Liver (tissue), 9 donors: ENCODE results near the gene MRTFB. TPM values are rescaled to one million over a fixed set of nuclear protein-coding genes. Genes with fewer than 3 reads are reported as not detected.

Experiments
- DNase-seq: peaks from one replicate; pipeline ENCODE4 v3.0.0-alpha.2; 2017; ENCODE audit warnings: low spot score
- H3K27ac ChIP-seq, 2 donors: one replicate each; pipeline ENCODE4 v1.7.0; 2013; ENCODE audit warnings: inconsistent platforms in 2 of 2, low read length in 2 of 2, control low read depth in 1 of 2, low read depth in 1 of 2, mild to moderate bottlenecking in 1 of 2
- H3K27me3 ChIP-seq, 4 donors: one replicate each; pipeline versions ENCODE4 v1.6.1 to v1.7.0; 2013; ENCODE audit warnings: low read length in 3 of 4, inconsistent platforms in 1 of 4, mild to moderate bottlenecking in 1 of 4, moderate library complexity in 1 of 4; ENCODE audit not compliant: control insufficient read depth in 4 of 4, insufficient read depth in 4 of 4
- H3K36me3 ChIP-seq, 4 donors: one replicate each; pipeline versions ENCODE4 v1.6.1 to v1.7.0; 2013; ENCODE audit warnings: low read length in 3 of 4, mild to moderate bottlenecking in 3 of 4, low read depth in 1 of 4, moderate library complexity in 1 of 4; ENCODE audit not compliant: control insufficient read depth in 4 of 4, insufficient read depth in 3 of 4
- H3K4me1 ChIP-seq, 4 donors: one replicate each; pipeline versions ENCODE4 v1.6.1 to v1.7.0; 2013; ENCODE audit warnings: low read length in 3 of 4, mild to moderate bottlenecking in 3 of 4, moderate library complexity in 1 of 4; ENCODE audit not compliant: control insufficient read depth in 4 of 4, insufficient read depth in 4 of 4
- H3K4me3 ChIP-seq, 3 donors: one replicate each; pipeline versions ENCODE4 v1.6.1 to v1.7.0; 2013; ENCODE audit warnings: low read length in 3 of 3, control low read depth in 1 of 3, low read depth in 1 of 3, mild to moderate bottlenecking in 1 of 3
- H3K9ac ChIP-seq, 2 donors: one replicate each; pipeline ENCODE4 v1.7.0; 2013; ENCODE audit warnings: low read length in 2 of 2, mild to moderate bottlenecking in 2 of 2, moderate library complexity in 2 of 2, control low read depth in 1 of 2, low read depth in 1 of 2
- H3K9me3 ChIP-seq, 4 donors: one replicate each; pipeline versions ENCODE4 v1.6.1 to v1.7.0; 2013; ENCODE audit warnings: low read length in 3 of 4; ENCODE audit not compliant: control insufficient read depth in 4 of 4
- FOXA2 ChIP-seq: IDR thresholded peaks from 2 replicates; pipeline ENCODE4 v1.6.1; 2016; ENCODE audit warnings: antibody characterized with exemption
- GABPA ChIP-seq, 2 donors: IDR thresholded peaks in 1 of 2; conservative IDR thresholded peaks in 1 of 2; 2 replicates each; pipeline ENCODE4 v1.6.1; 2016; ENCODE audit warnings: antibody characterized with exemption in 2 of 2, mild to moderate bottlenecking in 1 of 2, moderate library complexity in 1 of 2
- HNF4A ChIP-seq, 2 donors: conservative IDR thresholded peaks; 2 replicates each; pipeline ENCODE4 v1.6.1; 2016; ENCODE audit warnings: antibody characterized with exemption in 2 of 2, mild to moderate bottlenecking in 2 of 2
- HNF4G ChIP-seq: IDR thresholded peaks from 2 replicates; pipeline ENCODE4 v1.6.1; 2016; ENCODE audit warnings: antibody characterized with exemption
- JUND ChIP-seq, 2 donors: IDR thresholded peaks; 2 replicates each; pipeline ENCODE4 v1.6.1; 2016; ENCODE audit warnings: antibody characterized with exemption in 2 of 2
- MAX ChIP-seq: IDR thresholded peaks from 2 replicates; pipeline ENCODE4 v1.6.1; 2016; ENCODE audit warnings: antibody characterized with exemption
- NR2F2 ChIP-seq: IDR thresholded peaks from 2 replicates; pipeline ENCODE4 v1.6.1; 2016; ENCODE audit warnings: antibody characterized with exemption
- RAD21 ChIP-seq, 2 donors: IDR thresholded peaks; 2 replicates each; pipeline ENCODE4 v1.6.1; 2016; ENCODE audit warnings: antibody characterized with exemption in 2 of 2, mild to moderate bottlenecking in 2 of 2
- REST ChIP-seq: IDR thresholded peaks from 2 replicates; pipeline ENCODE4 v1.6.1; 2016; ENCODE audit warnings: antibody characterized with exemption, mild to moderate bottlenecking
- RXRA ChIP-seq, 2 donors: IDR thresholded peaks; 2 replicates each; pipeline ENCODE4 v1.6.1; 2017 to 2018; ENCODE audit warnings: antibody characterized with exemption in 2 of 2, mild to moderate bottlenecking in 1 of 2
- SP1 ChIP-seq: IDR thresholded peaks from 2 replicates; pipeline ENCODE4 v1.6.1; 2018; ENCODE audit warnings: antibody characterized with exemption, mild to moderate bottlenecking
- TAF1 ChIP-seq: conservative IDR thresholded peaks from 2 replicates; pipeline ENCODE4 v1.6.1; 2016; ENCODE audit warnings: antibody characterized with exemption, mild to moderate bottlenecking
- WGBS: extraction: QIAGEN DNeasy Blood & Tissue Kit; methylation state at CpG from one replicate; pipeline ENCODE4 v1.1.7; 2013; 5-methylcytosine and 5-hydroxymethylcytosine counted together
- polyA plus RNA-seq, 2 donors: library from polyadenylated mRNA; stranded (reverse) in 1 of 2; unstranded in 1 of 2; fragments of 200-250 nt in 1 of 2; fragments of >200 nt in 1 of 2; fragmentation: Nextera tagmentation in 1 of 2; extraction: Ambion mirVana in 1 of 2; gene quantifications; one replicate each; pipeline versions ENCODE4 v1.2.1 to v1.2.3, GENCODE V29; 2013 to 2015
- total RNA-seq, 2 donors: library from RNA; depleted of rRNA; stranded (reverse); fragments of >200 nt; gene quantifications; one replicate each; pipeline ENCODE4 v1.2.3, GENCODE V29; 2014
- TF ChIP-seq, protein P1 (sequence below): IDR thresholded peaks from 2 replicates; pipeline ENCODE4 v1.6.1; 2016; ENCODE audit warnings: antibody characterized with exemption
- TF ChIP-seq, protein P2 (sequence below): IDR thresholded peaks from 2 replicates; pipeline ENCODE4 v1.6.1; 2016; ENCODE audit warnings: antibody characterized with exemption
- donor health status: healthy.
- donor health status: healthy.
- donor health status: healthy.
- donor health status: healthy.
- donor health status: healthy.

MRTFB gene
- total and polyA plus RNA-seq, 4 donors, result 4.1 to 14.2 (median 5.8) TPM

DNA sequence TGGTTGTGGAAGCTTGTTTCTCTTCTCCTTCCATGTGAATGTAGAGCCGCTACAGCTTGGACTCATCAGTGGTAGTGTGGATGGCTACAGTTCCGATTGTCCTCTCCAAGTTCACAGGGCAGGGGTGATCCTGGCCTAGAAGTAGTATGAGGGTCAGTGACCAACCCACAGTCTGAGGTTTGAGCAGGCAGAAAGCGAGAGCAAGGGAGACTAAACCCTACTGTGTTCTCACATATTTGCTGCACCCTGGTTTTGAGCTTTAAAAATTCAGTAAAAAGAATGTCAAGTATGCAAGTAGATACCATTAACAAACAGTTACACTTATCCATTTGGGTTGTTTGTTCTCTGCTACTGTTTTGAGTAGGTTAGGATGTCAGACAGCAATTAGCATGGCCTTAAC is 148.9 kb downstream of the MRTFB start:
- peaks cover 7 to 20% (median 18%) of the 10 kb centered on the region in 4 donors for H3K36me3 ChIP-seq
- H3K4me3 ChIP-seq, result no peak overlapping the region
- H3K27ac ChIP-seq, result no peak overlapping the region
- H3K9me3 ChIP-seq, result no peaks in the 10 kb centered on the region
- H3K9ac ChIP-seq, result no peak overlapping the region
- H3K27me3 ChIP-seq, result no peaks in the 10 kb centered on the region
- TF ChIP-seq NR2F2 (no peak), REST (no peak), HNF4A (conservative IDR thresholded peaks at IDR 0.05) (no peak), RXRA (IDR thresholded peaks at IDR 0.05) (peak in 1 of 2 donors; percentile 18)
- no peaks in the 10 kb centered on the region for H3K4me1 ChIP-seq
- DNase-seq, result no peak
- 92% methylated on average over 3 of the region's 3 CpGs for WGBS

DNA sequence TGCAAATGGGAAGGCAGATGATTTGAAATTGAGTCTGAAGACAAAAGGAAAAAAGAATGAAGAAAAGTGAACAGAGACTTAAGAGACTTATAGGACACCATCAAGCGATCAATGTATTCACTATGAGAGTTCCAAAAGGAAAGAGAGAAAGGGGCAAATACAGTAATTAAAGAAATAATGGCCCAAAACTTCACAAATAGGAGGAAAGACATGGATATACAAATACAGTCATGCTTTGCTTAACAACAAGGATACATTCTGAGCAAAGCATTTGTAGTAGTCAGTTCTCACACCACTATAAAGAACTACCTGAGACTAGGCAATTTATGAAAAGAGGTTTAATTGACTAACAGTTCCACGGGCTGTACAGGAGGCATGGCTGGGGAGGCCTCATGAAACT is 152.5 kb downstream of the MRTFB start:
- Histone ChIP-seq H3K27ac (no peak overlapping the region), H3K9me3 (no peaks in the 10 kb centered on the region), H3K4me1 (no peaks in the 10 kb centered on the region), H3K4me3 (no peak overlapping the region), H3K36me3 (peaks cover 5 to 23% (median 13%) of the 10 kb centered on the region in 4 donors), H3K27me3 (no peaks in the 10 kb centered on the region), H3K9ac (no peak overlapping the region)
- no peak for TF ChIP-seq RAD21 (IDR thresholded peaks at IDR 0.05)
- no peak for TF ChIP-seq JUND (IDR thresholded peaks at IDR 0.05)
- TF ChIP-seq FOXA2, result no peak
- TF ChIP-seq, protein P1, sequence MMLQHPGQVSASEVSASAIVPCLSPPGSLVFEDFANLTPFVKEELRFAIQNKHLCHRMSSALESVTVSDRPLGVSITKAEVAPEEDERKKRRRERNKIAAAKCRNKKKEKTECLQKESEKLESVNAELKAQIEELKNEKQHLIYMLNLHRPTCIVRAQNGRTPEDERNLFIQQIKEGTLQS, result no peak
- no peak for TF ChIP-seq HNF4A (conservative IDR thresholded peaks at IDR 0.05)
- TF ChIP-seq REST, result no peak
- no peak for TF ChIP-seq SP1
- no peak for DNase-seq
- WGBS, result 96% methylated on average over 2 of the region's 2 CpGs

DNA sequence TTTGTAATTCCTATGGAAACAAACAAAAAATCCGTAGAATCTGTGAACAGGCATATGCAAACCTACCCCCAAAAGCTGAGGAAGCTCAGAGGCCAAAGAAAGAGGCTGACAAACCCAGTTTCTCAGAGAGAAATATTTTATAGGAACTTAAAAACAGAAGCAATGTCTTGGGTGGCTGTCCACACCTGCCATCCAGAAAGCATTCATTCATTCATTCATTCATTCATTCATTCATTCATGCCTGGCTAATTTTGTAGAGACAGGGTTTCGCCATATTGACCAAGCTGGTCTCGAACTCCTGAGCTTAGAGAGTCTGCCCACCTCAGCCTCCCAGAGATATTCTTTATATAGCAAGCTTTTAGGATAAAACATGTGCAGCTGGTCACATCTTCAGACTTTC is 154.3 kb downstream of the MRTFB start:
- no peak overlapping the region for H3K9ac ChIP-seq
- TF ChIP-seq, protein P1, result no peak
- TF ChIP-seq GABPA (IDR thresholded peaks at IDR 0.05 in 1 of 2, conservative IDR thresholded peaks at IDR 0.05 in 1 of 2) (no peak), REST (no peak), TAF1 (no peak), MAX (no peak), HNF4G (no peak), HNF4A (conservative IDR thresholded peaks at IDR 0.05) (no peak), SP1 (no peak)
- TF ChIP-seq, protein P2, sequence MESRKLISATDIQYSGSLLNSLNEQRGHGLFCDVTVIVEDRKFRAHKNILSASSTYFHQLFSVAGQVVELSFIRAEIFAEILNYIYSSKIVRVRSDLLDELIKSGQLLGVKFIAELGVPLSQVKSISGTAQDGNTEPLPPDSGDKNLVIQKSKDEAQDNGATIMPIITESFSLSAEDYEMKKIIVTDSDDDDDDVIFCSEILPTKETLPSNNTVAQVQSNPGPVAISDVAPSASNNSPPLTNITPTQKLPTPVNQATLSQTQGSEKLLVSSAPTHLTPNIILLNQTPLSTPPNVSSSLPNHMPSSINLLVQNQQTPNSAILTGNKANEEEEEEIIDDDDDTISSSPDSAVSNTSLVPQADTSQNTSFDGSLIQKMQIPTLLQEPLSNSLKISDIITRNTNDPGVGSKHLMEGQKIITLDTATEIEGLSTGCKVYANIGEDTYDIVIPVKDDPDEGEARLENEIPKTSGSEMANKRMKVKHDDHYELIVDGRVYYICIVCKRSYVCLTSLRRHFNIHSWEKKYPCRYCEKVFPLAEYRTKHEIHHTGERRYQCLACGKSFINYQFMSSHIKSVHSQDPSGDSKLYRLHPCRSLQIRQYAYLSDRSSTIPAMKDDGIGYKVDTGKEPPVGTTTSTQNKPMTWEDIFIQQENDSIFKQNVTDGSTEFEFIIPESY, result no peak
- no peak for DNase-seq
- no peaks in the 10 kb centered on the region for H3K27me3 ChIP-seq
- H3K4me3 ChIP-seq, result no peak overlapping the region
- H3K4me1 ChIP-seq, result no peaks in the 10 kb centered on the region
- H3K36me3 ChIP-seq, result peaks cover 0 to 17% (median 6%) of the 10 kb centered on the region in 4 donors
- 94% methylated on average over 3 of the region's 3 CpGs for WGBS
- H3K27ac ChIP-seq, result no peak overlapping the region
- H3K9me3 ChIP-seq, result no peaks in the 10 kb centered on the region
